HG03520 (cell line): Measurements from ENCODE around the gene RGS1.

Experiments used
- ATAC-seq: cut with Tn5 transposase; IDR thresholded peaks from one replicate; pipeline ENCODE4 v1.9.1; 2021; ENCODE audit warnings: mild to moderate bottlenecking, moderate library complexity; ENCODE audit not compliant: unreplicated experiment

RGS1 gene

DNA sequence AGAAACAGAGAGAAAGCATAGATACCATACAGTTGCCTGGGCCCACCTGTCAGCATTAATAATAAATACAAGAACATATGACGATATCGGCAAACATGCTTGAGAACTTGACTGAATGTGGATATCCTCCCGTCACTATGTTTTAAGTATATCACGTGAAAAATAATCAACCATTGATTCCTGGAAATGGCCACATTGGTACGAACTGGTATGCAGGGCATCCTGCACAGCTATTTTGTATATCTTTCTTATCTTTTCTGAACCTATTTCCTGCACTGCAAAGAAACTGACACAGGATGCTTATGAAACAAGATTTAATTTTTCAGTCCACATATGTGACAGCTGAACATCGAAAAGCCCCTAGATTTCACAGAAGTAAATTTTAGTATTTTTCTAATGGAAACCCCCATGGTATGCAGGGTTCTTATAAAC, 22.8 kb upstream of the RGS1 start:
- no peak for ATAC-seq

DNA sequence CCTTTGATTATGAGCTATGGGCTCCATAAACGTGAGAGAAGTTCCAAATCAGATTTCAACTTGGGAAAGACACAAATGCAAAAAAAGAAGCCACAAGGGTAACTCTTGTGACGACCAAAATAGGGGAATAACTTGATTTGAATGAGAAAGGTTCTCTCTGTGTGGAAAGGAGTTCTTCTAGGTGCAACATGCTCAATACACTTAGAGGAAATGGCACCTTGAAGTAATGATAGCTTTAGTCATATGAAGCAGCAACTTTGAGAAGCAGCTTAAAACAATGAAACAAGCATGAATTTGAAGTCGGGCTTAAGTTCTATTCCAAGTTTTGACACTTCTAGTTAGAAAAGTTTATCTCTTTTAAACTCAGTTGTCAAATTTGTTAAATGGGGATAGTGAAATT, 21.8 kb upstream of the RGS1 start:
- no peak for ATAC-seq

DNA sequence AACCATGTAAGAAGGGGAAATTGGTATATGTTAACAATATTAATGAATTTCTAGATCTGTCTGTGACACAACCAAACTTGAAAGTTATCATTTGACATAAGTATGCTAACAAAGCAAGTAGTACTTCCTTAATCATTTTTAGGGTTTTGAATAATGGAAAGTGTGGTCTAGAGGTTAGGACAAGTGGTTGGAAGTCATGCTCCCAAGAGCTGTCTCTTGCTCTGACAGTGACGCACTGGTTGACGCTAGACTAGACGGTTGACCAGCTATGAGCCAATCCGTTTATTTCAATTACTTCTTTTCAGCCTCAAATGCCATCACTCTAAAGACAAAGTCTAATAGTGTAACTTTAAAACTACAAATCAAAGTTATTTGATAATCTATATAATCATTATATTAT, 20.7 kb upstream of the RGS1 start:
- no peak for ATAC-seq

DNA sequence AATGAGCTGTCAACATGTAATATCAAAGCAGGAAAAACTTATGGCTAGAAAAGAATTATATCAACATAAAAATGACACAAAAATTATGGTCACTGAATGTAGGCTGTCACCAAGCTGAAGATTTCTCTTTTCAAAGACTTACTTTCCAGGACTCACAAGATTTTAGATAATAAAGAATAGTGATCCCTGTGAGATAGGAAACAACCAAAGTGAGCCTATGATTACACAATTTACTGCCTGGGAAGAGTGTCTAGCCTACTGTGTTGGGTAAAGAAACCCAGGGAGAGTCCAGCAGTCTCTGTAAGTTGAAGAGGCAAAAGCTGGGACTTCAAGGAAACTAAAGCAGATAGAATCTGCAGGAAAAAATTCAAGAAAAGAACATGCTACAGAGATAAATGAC, 20.2 kb upstream of the RGS1 start:
- ATAC-seq = no peak

DNA sequence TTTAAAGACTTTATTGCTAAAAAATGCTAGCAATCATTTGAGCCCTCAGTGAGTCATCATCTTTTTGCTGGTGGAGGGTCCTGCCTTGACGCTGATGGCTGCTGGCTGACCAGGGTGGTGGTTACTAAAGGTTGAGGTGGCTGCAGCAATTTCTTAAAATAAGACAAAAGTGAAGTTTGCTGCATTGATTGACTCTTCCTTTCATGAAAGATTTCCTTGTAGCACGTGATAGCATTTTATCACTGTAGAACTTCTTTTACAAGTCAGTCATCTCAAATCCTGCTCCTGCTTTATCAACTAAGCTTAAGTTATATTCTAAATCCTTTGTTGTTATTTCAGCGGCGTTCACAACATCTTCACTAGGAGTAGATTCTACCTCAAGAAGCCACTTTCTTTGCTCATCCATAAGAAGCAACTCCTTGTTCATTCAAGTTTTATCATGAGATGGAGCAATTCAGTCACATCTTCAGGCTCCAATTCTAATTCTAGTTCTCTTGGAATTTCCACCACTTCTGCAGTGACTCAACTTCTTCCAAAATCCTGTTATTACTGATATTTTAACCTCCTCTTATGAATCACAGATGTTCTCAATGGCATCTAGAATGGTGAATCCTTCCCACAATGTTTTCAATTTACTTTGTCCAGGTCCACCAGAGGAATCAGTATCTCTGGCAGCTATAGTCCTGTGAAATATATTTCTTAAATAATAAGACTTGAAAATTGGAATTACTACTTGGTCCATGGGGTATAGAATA, 17.6 kb upstream of the RGS1 start:
- no peak for ATAC-seq

DNA sequence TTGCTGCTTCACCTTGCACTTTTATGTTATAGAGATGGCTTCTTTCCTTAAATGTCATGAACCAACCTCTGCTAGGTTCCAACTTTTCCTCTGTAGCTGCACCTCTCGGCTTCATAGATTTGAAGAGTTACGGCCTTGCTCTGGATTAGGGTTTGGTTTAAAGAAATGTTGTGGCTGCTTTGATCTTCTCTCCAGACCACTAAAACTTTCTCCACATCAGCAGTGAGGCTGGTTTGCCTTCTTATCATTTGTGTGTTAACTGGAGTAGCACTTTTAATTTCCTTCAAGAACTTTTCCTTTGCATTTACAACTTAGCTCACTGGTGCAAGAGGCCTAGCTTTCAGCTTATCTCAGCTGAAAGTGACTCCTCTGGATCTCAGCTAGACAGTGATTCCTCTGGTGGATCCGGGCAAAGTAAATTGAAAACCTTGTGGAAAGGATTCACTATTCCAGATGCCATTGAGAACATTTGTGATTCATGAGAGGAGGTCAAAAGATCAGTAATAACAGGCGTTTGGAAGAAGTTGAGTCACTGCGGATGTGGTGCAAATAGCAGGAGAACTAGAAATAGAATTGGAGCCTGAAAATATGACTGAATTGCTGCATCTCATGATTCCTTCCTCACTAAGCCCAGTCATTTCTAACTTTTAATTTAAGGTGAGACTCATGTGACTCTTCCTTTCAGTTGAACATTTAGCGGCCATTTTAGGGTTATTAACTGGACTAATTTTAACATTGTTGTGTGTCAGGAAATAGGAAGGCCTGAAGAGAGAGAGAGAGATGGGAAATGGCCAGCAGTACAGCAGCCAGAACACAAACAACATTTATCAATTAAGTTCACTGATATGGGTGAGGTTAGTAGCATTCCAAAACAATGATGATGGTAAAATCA, 16.2 kb upstream of the RGS1 start:
- ATAC-seq = peak; percentile 62

DNA sequence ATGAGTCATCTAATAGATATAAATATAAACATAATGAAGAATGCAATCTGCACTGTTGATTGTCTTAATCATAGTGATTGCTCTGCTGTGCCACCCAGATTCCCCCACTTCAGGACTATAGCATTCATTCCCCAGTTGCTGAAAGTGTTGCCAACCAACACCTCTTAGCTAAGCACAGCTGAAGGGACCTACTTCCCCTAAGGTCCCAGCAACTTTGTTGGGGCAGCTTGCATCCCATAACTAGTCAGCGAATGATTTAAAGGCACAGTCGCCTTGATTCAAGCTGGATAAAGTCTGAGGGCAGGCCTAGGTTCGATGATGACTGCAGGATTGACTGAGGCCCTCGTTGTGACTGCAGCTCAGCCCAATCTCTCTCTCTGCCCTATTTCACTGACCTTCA, 14.3 kb upstream of the RGS1 start:
- ATAC-seq = no peak

DNA sequence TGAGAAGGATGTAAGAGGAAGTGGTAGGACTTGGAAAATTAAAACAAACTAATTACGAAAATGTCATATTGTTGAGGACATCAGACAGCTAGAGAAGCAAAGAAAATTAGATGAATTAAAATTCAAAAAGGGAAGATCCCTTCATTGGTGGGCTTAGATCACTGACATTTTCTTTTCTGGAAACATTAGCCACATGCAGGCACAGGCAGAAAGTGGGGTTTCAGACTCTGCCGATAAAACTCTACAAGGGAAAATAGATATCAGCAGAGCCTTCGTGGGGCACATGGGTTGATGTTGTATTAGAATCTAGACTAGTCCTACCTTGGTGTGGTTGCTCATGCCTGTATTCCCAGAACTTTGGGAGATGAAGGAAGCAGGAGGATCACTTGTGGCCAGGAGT, 12.4 kb upstream of the RGS1 start:
- no peak for ATAC-seq

DNA sequence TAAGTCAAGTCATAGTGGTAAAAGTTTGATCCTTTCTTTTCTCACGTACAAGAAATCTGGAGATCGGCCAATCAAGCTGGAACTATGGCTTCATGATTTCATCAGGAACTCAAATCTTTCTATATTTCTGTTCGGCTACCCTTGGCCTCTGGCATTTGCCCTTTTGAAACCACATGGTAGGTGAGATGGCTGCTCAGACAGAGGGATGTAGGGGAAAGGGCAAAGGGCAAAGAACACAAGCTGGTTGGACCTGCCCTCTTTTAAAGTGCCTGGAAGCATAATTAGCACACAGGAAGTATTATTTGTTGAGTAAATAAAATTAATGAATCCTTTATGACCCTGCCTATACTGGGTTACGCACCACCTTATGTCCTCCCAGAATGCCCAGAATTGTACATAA, 11.5 kb upstream of the RGS1 start:
- ATAC-seq = no peak

DNA sequence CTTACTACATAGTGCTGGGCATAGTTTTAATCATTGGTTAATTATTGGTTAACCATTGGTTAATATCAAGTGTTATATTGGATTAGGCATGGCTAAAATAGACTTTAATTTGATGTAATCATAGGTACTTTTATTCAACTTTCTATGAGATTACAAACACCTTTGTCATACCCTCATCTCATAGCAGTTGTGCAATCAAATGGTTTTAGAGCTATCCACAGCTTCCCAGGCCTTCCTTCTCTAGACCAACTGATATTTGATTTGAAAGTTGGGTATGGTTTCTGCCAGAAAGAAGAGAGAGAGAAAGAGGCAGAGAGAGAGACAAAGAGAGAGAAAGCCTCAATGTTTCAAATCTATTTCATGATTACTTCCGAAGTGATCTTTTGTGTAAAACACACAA, 9.6 kb upstream of the RGS1 start:
- no peak for ATAC-seq

DNA sequence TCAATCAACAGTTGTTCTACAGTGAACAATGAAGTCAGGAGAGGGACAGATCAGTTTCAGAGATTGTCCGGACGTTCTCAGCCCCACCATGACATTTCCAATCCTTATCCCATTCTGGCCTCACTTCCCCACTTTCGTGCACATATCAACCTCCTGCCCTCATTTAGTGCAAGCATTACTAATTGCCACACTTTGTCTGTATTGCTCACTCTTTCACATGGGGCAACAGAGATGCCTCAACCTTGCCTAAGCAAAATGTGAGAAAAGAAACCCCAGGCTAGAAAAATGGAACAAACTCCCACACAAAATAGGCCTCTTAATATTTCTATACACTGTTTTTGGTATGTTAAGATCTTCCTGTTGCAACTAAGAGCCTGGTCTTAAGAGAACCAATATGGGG, 8.9 kb upstream of the RGS1 start:
- ATAC-seq = no peak

DNA sequence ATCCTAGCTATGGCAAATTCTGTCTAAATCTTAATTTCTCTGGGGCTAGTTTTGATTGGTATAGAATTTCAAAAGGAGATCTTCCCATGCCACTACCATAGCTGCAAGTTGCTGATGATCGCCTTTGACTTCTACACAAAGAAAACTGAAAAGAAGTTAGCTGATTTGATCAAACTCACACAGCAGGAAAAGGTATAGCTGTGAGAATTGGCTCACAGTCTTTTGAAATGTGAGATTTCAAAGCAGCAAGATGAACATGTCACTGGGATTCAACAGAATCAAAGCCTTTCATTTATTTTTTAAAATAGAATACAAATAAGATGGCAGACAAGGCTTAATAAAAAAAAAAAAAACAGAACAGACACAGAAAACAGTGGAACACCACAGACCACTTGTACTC, 7.5 kb upstream of the RGS1 start:
- ATAC-seq = no peak

DNA sequence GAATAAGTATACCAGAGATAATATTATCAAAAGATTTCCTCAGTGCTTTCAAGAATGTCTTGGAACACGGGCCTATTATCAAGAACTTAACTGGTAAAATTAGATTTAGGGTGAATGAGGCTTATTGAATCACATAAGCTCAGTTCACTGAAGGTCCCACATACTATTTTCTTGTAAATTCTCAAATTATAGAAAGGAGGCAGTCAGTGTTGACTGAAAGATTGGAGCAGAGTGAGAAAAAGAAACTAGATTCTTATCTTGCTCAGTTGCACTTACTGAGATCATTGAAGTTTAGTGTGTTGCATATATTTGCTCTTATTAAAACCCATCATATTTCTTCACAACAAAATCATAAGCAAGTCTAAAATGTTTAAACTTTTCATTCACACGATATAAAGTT, 3.9 kb upstream of the RGS1 start:
- ATAC-seq = no peak

DNA sequence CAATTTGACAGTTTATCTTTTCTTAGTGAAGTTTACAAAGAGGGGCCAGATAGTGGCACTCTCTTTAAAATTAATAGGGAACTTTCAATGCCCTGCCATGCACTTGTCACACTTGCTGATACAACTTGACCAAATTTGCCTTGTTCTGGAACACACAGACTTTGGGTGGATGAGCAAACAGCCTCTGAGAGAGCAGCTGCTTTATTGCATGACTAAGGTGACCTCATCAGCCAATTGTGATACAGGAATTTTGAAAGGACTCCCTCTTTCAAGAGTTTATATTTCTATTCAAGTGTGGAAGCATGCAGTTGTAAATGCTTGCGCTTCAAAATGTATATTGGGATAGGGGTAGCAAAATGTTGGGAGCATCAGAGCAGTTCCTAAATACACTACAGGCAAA, 2.1 kb upstream of the RGS1 start:
- no peak for ATAC-seq

DNA sequence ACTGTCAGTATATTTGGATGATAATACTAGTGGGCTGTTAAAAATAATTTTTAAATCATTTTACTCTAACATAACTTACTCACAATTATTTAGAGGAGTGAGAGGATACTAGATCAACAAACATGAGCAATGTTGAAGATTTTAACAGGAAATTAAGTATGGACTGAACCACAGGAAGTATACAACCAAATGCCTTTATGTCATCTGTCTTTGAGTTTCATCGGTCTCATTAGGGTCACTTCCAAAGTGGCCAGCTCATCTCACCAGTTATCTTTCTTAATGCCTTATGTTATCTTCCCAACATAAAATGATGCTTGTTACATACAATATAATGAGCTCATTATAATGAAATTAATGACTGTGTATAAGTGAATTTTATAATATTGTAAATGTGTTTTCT, 1.5 kb upstream of the RGS1 start:
- ATAC-seq = no peak

DNA sequence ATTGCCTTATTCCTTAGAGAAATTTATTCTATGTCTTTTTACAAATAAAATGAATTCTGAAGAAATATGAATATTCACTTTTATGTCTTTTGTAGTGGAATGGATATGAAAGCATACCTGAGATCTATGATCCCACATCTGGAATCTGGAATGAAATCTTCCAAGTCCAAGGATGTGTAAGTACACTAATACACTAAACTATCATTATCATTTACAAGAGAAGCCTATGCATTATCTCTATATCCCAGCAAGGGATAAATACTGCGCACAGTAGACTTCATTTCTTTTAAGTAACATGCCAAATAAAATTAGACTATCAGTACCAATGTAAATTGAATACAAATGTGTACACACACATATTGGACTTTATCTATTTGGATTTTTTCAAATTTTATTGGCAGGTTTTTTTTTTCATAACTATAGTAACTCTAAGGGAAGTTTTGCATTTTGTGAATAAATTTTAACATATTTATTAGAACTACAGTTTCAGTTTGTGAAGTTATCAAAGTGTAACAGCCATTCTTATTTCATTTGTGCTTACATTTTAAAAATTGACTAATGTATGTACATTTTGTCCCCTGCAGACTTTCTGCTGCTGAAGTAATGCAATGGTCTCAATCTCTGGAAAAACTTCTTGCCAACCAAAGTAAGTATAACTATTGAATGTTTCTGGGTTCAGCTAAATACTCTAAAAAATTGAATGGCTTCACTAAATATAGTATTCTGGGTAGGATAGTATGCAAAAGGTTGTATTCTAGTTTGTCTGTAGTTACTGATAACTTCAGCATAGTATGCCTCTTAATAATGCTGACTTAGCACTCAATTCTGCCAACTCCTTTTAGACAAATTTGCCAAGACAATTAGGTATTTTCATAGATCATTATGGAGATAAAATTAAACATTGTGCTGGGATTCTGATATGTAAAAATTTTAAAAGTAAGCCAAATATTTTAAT, 894 bp downstream of the RGS1 start:
- ATAC-seq = no peak

DNA sequence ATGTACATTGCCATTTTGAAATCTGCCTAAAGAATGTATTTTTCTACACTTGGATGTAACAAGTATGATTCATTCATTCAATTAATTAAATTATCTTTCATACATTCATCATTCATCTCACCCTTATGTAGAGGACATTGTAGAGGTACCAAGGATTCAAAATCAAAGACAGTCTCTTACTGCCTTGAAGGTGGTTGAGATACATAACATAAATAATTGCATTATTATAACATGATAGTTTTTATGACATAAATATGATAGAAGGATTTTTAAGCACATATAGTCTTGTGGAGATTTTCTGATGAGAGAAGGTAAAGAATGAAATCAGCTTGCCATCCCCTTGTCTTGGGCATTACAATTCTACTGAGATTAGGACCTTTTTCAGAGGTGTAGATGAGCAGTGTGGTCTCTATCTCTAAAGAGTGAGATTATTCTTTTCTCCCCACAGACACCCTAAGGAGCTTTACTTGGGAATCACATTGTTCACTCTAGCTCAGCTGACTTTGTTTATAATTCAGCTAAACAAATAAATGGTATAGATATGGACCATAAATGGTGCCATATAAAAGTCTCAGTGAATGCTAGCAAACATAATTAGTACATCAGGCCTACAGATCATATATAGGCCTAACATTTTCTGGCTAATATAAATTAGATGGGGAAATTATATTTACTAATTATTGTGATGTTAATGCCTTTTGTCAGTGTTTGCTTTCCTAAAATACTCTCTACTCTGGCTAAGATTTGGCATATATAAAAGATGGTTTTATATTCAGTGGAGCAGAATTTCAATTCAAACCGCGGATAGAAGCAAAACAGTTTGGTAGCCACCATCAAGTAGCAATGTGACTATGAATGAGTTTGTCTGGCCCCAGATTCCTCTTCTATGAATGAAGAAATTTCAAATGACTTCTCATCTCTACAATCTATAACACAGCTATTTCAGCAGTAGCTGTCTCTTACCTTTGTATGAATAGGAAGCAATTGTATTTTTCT, 1.9 kb downstream of the RGS1 start:
- no peak for ATAC-seq

DNA sequence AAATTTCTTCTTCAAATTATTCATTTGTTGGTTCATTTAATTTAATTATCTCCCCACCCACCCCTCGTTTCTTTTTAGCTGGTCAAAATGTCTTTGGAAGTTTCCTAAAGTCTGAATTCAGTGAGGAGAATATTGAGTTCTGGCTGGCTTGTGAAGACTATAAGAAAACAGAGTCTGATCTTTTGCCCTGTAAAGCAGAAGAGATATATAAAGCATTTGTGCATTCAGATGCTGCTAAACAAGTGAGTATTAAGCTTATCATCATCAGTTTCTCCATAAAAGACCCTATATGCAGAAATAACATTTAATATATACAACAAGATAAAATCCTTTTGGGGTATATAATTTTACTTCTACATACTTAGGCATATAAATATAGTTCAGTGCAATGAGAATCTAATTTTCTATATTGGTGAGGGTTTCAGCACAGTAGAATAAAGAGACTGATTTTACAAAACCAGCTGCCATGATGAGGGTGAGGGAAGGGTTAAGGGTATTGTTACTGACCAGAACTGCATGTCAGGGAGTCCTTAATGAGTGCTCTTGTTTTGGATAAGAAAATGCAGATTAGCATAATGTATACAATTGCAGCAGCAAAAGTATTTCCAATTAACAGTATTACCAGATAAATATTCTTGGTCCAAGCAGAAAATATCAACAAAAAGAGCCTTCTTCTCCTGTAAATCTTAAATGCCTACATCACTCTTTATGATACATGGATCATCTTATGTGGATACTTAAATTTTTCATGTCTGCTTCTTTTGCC, 2.8 kb downstream of the RGS1 start:
- no peak for ATAC-seq

DNA sequence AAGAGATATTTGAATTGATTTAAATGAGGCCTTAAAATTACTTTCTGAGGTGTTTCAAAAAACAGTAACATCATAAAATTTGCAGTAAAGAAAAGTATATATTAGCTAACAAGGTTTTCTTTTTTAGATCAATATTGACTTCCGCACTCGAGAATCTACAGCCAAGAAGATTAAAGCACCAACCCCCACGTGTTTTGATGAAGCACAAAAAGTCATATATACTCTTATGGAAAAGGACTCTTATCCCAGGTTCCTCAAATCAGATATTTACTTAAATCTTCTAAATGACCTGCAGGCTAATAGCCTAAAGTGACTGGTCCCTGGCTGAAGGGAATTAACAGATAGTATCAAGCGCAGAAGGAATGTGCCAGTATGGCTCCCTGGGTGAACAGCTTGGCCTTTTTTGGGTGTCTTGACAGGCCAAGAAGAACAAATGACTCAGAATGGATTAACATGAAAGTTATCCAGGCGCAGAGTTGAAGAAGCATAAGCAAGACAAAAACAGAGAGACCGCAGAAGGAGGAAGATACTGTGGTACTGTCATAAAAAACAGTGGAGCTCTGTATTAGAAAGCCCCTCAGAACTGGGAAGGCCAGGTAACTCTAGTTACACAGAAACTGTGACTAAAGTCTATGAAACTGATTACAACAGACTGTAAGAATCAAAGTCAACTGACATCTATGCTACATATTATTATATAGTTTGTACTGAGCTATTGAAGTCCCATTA, 3.6 kb downstream of the RGS1 start:
- peak; percentile 24 for ATAC-seq
